Stomach (tissue), 9 donors: ENCODE data around the gene ITGA6. TPM values are rescaled to one million over a fixed set of nuclear protein-coding genes. Genes with fewer than 3 reads are reported as not detected.

Experiments used
- DNase-seq, 2 donors: peaks; one replicate each; pipeline versions ENCODE4 v3.0.0 to v3.0.0-alpha.2; 2013 to 2019
- H3K27ac ChIP-seq, 5 donors: fragments of 200-600 bp in 4 of 5; sonication (generic) in 4 of 5; one replicate each; pipeline ENCODE4 v1.5.1; 2013 to 2019; ENCODE audit warnings: mild to moderate bottlenecking in 1 of 5, moderate library complexity in 1 of 5
- H3K27me3 ChIP-seq, 3 donors: fragments of 200-600 bp; sonication (generic); one replicate each; pipeline ENCODE4 v1.5.1; 2017 to 2019; ENCODE audit warnings: mixed run types in 1 of 3
- H3K36me3 ChIP-seq, 4 donors: fragments of 200-600 bp; sonication (generic); 1 replicate in 3 of 4; 2 replicates in 1 of 4; pipeline ENCODE4 v1.5.1; 2016 to 2019
- H3K4me1 ChIP-seq, 4 donors: fragments of 200-600 bp; sonication (generic); one replicate each; pipeline ENCODE4 v1.5.1; 2016 to 2019
- H3K4me3 ChIP-seq, 4 donors: fragments of 200-600 bp; sonication (generic) in 3 of 4; one replicate each; pipeline ENCODE4 v1.5.1; 2016 to 2019; ENCODE audit warnings: mild to moderate bottlenecking in 1 of 4
- H3K9me3 ChIP-seq, 4 donors: fragments of 200-600 bp; sonication (generic); one replicate each; pipeline ENCODE4 v1.5.1; 2016 to 2019
- EP300 ChIP-seq: sonication (generic); formaldehyde crosslinking; IDR thresholded peaks from one replicate; pipeline ENCODE4 v1.6.1; 2017; ENCODE audit warnings: antibody characterized with exemption
- POLR2A ChIP-seq, 4 donors: fragments of 450-650 bp; IDR thresholded peaks; one replicate each; pipeline ENCODE4 v1.6.1; 2016; ENCODE audit warnings: antibody characterized with exemption in 4 of 4, control low read depth in 2 of 4, mild to moderate bottlenecking in 1 of 4, moderate library complexity in 1 of 4
- POLR2AphosphoS5 ChIP-seq, 3 donors: sonication (generic); formaldehyde crosslinking; IDR thresholded peaks; one replicate each; pipeline ENCODE4 v1.6.1; 2016; ENCODE audit warnings: antibody characterized with exemption in 3 of 3
- WGBS, 5 donors: extraction: QIAGEN DNeasy Blood & Tissue Kit in 3 of 5; methylation state at CpG; one replicate each; pipeline versions ENCODE4 v1.1.5 to v1.1.7; 2013 to 2018; 5-methylcytosine and 5-hydroxymethylcytosine counted together
- intact Hi-C: fragments of 100-400 bp; cut with DNase I; formaldehyde crosslinking; loops from one replicate; pipeline ENCODE4 v1.15.1; 2023; ENCODE audit warnings: low total_unique reads
- polyA plus RNA-seq, 3 donors: library from polyadenylated mRNA; stranded (reverse); fragments of 200-250 nt; gene quantifications; one replicate each; pipeline ENCODE4 v1.2.3, GENCODE V29; 2013
- total RNA-seq, 5 donors: library from RNA; depleted of rRNA; stranded (reverse); fragments of >200 nt; gene quantifications; one replicate each; pipeline versions ENCODE4 v1.1.0 to v1.2.3, GENCODE V29; 2014 to 2016
- TF ChIP-seq, protein P1 (sequence below), 7 experiments: fragments of 450-650 bp in 4 of 7; fragments of 200-600 bp in 3 of 7; sonication (generic) in 3 of 7; IDR thresholded peaks; one replicate each; pipeline ENCODE4 v1.5.1; 2016 to 2019; ENCODE audit warnings: antibody characterized with exemption in 7 of 7, control low read depth in 2 of 7, mild to moderate bottlenecking in 1 of 7
- donor health status: healthy with polysubstance abuse.
- donor health status: Bipolar disorder and iron deficiency.
- donor health status: healthy.

Gene ITGA6
- total and polyA plus RNA-seq, 8 donors, result 10.7 to 391 (median 55.4) TPM

GRCh38 chr2:172416447-172417058, 10.8 kb upstream of the ITGA6 start:
- 88 to 100% (median 96%) methylated on average over 1 of the region's 1 CpG for WGBS, 5 donors
- intact Hi-C loops, result no loop called here
- no peak for DNase-seq

DNA sequence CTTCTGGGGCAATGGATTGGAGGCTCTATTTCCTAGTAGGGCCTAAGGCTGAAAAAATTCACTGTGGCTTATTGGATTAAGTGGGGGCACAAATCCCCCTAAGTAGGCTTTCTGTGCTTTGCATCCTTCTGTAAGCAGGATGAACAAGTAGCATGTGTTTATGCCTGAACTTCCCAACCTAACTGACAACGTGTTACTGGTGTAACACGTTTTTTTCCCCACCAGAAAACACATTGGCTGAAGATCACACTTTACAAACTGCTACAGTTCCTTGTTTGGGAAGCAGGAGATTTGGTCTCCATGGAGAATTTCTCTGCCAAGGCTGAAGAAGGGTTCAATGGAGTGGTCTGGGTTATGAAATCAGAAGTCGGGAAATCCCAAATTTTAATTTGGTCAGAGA, 7.2 kb upstream of the ITGA6 start:
- 31 to 56% (median 41%) methylated on average over 3 of the region's 3 CpGs for WGBS, 5 donors
- no peaks in the 10 kb centered on the region for H3K27me3 ChIP-seq
- no peaks in the 10 kb centered on the region for H3K9me3 ChIP-seq
- H3K36me3 ChIP-seq, result no peaks in the 10 kb centered on the region
- intact Hi-C loops, result no loop called here
- TF ChIP-seq POLR2A (IDR thresholded peaks at IDR 0.05) (no peak), POLR2AphosphoS5 (IDR thresholded peaks at IDR 0.05) (no peak), EP300 (no peak)
- TF ChIP-seq, protein P1, sequence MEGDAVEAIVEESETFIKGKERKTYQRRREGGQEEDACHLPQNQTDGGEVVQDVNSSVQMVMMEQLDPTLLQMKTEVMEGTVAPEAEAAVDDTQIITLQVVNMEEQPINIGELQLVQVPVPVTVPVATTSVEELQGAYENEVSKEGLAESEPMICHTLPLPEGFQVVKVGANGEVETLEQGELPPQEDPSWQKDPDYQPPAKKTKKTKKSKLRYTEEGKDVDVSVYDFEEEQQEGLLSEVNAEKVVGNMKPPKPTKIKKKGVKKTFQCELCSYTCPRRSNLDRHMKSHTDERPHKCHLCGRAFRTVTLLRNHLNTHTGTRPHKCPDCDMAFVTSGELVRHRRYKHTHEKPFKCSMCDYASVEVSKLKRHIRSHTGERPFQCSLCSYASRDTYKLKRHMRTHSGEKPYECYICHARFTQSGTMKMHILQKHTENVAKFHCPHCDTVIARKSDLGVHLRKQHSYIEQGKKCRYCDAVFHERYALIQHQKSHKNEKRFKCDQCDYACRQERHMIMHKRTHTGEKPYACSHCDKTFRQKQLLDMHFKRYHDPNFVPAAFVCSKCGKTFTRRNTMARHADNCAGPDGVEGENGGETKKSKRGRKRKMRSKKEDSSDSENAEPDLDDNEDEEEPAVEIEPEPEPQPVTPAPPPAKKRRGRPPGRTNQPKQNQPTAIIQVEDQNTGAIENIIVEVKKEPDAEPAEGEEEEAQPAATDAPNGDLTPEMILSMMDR (IDR thresholded peaks at IDR 0.05), result no peak
- H3K4me1 ChIP-seq, result peaks cover 0 to 12% (median 0%) of the 10 kb centered on the region in 4 donors
- no peak overlapping the region for H3K27ac ChIP-seq
- no peak for DNase-seq
- H3K4me3 ChIP-seq, result no peak overlapping the region

More at GRCh38 chr2:172416447-172417058, 10.8 kb upstream of the ITGA6 start:
- Histone ChIP-seq H3K4me3 (no peak overlapping the region), H3K4me1 (peaks cover 0 to 15% (median 0%) of the 10 kb centered on the region in 4 donors), H3K27me3 (no peaks in the 10 kb centered on the region), H3K9me3 (no peaks in the 10 kb centered on the region), H3K27ac (peak overlapping the region in 4 of 5 donors; percentile 36 to 64 (median 52)), H3K36me3 (no peaks in the 10 kb centered on the region)
- no peak for TF ChIP-seq POLR2A (IDR thresholded peaks at IDR 0.05)
- no peak for TF ChIP-seq EP300
- no peak for TF ChIP-seq POLR2AphosphoS5 (IDR thresholded peaks at IDR 0.05)
- TF ChIP-seq, protein P1 (IDR thresholded peaks at IDR 0.05), result no peak

GRCh38 chr2:172423160-172423559, 4.2 kb upstream of the ITGA6 start:
- intact Hi-C loops, result no loop called here
- 82 to 90% (median 88%) methylated on average over 6 of the region's 6 CpGs for WGBS, 5 donors
- no peak overlapping the region for H3K4me3 ChIP-seq
- no peaks in the 10 kb centered on the region for H3K36me3 ChIP-seq
- peaks cover 0 to 17% (median 8%) of the 10 kb centered on the region in 3 donors for H3K27me3 ChIP-seq
- DNase-seq, result no peak
- H3K9me3 ChIP-seq, result no peaks in the 10 kb centered on the region
- H3K27ac ChIP-seq, result no peak overlapping the region
- H3K4me1 ChIP-seq, result peaks cover 0 to 11% (median 10%) of the 10 kb centered on the region in 4 donors
- TF ChIP-seq, protein P1 (IDR thresholded peaks at IDR 0.05), result no peak
- no peak for TF ChIP-seq POLR2A (IDR thresholded peaks at IDR 0.05)
- TF ChIP-seq POLR2AphosphoS5 (IDR thresholded peaks at IDR 0.05), result no peak
- no peak for TF ChIP-seq EP300

DNA sequence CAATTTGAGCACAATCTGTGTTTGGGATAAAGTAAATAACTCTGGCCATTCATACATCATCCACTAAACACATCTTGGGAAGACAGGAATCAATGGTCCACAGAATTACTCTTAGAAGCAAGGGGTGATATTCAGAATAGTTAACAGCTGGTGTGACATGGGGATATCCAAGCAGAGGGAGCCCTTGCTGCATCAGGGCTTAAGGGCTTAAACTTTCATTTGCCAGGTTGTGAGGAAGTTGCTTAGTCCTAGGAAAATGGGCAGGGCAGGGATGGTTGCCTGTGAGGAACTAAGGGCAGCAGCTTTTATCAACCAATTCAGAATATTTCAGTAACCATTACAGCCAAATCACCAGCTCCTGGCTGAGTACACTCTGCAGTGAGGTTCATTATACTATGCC, 2.0 kb upstream of the ITGA6 start:
- no peak overlapping the region for H3K27ac ChIP-seq
- no peaks in the 10 kb centered on the region for H3K36me3 ChIP-seq
- H3K27me3 ChIP-seq, result peaks cover 0 to 25% (median 8%) of the 10 kb centered on the region in 3 donors
- no peaks in the 10 kb centered on the region for H3K9me3 ChIP-seq
- no peak overlapping the region for H3K4me3 ChIP-seq
- H3K4me1 ChIP-seq, result peaks cover 0 to 27% (median 22%) of the 10 kb centered on the region in 4 donors
- no peak for DNase-seq
- TF ChIP-seq POLR2AphosphoS5 (IDR thresholded peaks at IDR 0.05), result no peak
- TF ChIP-seq, protein P1 (IDR thresholded peaks at IDR 0.05), result no peak
- TF ChIP-seq POLR2A (IDR thresholded peaks at IDR 0.05), result no peak
- no peak for TF ChIP-seq EP300
- intact Hi-C loops, result no loop called here
